ENCODE measurements around the gene DHX16.

DNA sequence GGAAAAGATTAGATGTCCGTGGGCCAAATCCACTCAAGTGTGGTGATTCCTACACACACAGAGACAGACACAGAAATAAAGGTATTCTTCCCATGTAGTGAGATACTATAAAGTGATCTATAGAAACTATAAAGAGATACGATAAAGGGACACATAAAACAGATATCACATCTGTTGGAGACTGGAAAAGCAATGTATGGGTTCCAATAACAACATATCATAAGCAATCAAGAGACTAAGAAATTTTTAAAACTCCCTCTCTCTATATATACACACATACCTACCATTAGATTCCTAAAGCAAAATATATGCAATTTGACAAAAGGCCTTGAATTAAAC lies 61.0 kb downstream of the DHX16 start:
- TF ChIP-seq CTCF (optimal IDR thresholded peaks at IDR 0.05 in 1 of 3, IDR thresholded peaks at IDR 0.05 in 1 of 3, conservative IDR thresholded peaks at IDR 0.05 in 1 of 3; ENCODE audit: extremely low read depth in 1 of 3, insufficient read depth in 2 of 3, low read length in 3 of 3): no peak
- TF ChIP-seq EZH2 (IDR thresholded peaks at IDR 0.05; ENCODE audit: low read length): no peak
